Daoy (cell line): ENCODE results near the gene SKIDA1. TPM values are rescaled to one million over a fixed set of nuclear protein-coding genes. Genes with fewer than 3 reads are reported as not detected.
"Not testable (repeated sequence)": the region's sequence is repeated elsewhere in the genome, so short reads cannot be mapped to it uniquely, and the experiment has no call there.

Source experiments
- DNase-seq: peaks from one replicate; pipeline ENCODE4 v3.0.0-alpha.2; 2015; ENCODE audit warnings: low read depth
- total RNA-seq: library from RNA; depleted of rRNA; stranded (reverse); fragments of >200 nt; shearing (Covaris generic); gene quantifications from 2 replicates; pipeline ENCODE4 v1.2.3, GENCODE V29; 2014; rRNA removed

SKIDA1 gene
- 0.29 and 1.3 TPM in 2 replicates for total RNA-seq

GRCh38 chr10:21525367-21526187 lies at the start of gene SKIDA1:
Gene SKIDA1 (minus strand): TSS chr10:21525682. CDS start chr10:21517822, 7,860 bp downstream.
- DNase-seq: peak; percentile 83

DNA sequence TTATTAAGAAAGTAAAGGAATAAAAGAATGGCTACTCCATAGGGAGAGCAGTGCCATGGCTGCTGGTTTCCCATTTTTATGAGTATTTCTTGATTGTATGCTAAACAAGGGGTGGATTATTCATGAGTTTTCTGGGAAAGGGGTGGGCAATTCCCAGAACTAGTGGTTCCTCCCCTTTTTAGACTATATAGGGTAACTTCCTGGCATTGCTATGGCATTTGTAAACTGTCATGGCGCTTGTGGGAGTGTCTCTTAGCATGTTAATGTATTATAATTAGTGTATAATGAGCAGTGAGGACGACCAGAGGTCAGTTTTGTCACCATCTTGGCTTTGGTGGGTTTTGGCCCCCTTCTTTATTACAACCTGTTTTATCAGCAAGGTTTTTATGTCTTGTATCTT lies 49.0 kb upstream of the SKIDA1 start:
- not testable (repeated sequence) for DNase-seq

GRCh38 chr10:21572578-21572977 lies 47.1 kb upstream of the SKIDA1 start:
- no peak for DNase-seq

DNA sequence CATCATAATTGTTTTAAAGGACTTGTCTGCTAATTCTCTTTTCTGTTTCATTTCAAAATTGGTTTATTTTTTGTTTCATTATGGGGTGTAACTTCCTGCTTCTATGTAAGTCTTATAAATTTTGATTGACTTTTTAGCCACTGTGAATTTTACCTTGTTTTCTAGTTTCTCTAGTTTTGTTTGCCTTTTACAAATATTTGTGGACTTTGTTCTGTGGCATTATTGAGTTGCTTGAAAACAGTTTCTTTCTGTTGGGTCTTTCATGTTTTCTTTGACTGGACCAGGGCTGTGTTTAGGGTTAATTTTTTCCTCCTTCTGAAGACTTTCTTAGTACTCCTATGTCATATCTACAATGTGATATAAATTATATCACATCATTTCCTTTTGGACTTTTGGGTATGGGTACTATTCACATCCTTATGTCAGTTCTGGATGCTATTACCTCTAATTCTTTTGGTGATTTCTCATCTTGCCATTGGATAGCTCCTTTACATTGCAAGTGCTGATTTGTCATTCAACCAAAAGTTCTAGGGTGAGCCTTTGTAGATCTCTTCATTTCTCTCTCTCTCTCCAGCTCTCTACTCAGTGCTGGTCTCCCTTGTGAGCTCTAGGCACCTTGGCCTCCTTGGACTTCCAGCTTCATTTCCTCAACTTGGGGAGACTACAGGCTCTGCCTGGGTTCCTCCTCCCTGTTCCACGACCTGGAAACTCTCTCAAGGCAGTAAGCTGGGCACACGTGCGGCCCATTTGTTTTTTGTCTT lies 45.5 kb upstream of the SKIDA1 start:
- DNase-seq: no peak

DNA sequence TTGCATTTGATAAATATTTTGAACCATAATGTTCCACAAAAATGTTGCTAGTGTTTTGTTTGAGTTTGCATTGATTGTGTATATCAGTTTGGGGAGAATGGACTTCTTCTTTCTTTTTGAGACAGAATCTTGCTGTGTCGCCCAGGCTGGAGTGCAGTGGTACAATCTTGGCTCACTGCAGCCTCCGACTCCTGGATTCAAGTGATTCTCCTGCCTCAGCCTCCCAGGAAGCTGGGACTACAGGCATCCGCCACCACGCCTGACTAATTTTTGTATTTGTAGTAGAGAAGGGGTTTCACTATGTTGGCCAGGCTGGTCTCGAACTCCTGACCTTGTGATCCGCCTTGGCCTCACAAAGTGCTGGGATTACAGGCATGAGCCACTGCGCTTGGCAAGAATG lies 33.5 kb upstream of the SKIDA1 start:
- not testable (repeated sequence) for DNase-seq

DNA sequence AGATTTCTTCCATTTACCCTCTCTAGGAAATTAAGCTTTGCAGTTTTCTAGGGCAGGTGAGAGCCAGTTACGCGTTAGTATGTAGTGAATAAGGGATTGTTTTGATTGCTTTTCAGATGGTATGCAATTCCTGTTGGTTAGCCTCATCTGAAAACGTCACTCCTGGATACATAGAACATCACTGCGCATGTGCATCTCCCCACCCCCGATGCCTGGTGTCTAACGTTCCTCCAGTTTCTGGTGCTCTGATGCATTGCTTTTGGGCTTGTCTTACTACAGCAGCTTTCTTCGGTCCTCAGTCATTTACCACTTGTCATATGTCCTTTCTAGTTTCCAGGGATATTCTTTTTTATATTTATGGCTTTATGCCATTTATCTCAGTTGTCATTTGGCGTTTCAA lies 31.0 kb upstream of the SKIDA1 start:
- DNase-seq: no peak

GRCh38 chr10:21552638-21553037 lies 27.2 kb upstream of the SKIDA1 start:
- no peak for DNase-seq

GRCh38 chr10:21547246-21547645 lies 21.8 kb upstream of the SKIDA1 start:
- DNase-seq: no peak

DNA sequence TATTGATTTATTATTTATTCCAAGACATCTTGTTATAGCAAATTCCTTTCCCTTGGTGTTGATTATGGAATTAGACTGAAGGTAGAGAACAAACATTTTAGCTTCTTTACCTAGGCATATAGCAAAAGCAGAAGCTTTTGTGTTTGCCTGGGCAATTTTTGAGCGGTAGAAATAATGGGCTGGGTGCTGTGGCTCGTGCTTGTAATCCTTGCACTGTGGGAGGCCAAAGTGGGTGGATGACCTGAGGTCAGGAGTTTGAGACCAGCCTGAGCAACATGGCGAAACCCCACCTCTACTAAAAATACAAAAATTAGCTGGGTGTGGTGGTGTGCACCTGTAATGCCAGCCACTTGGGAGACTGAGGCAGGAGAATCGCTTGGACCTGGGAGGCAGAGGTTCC lies 15.2 kb upstream of the SKIDA1 start:
- DNase-seq: not testable (repeated sequence)

DNA sequence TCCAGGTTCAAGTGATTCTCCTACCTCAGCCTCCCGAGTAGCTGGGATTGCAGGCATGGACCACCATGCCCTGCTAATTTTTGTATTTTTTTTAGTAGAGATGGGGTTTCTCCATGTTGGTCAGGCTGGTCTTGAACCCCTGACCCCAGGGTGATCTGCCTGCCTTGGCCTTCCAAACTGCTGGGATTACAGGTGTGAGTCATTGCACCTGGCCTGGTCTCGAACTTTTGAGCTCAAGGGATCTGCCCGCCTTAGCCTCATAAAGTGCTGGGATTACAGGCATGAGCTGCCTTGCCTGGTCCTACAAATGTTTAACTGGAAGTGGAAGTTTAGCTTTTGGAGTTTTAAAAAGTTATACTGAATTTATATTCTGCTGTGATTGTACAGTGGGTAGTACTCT lies 11.4 kb upstream of the SKIDA1 start:
- DNase-seq: no peak

GRCh38 chr10:21535976-21536375 lies 10.5 kb upstream of the SKIDA1 start:
- not testable (repeated sequence) for DNase-seq

- DNase-seq: no peak
Measured at GRCh38 chr10:21535494-21535965, 10.0 kb upstream of the SKIDA1 start.

- peak; percentile 39 for DNase-seq
Measured at GRCh38 chr10:21534604-21535493, 9.4 kb upstream of the SKIDA1 start.

DNA sequence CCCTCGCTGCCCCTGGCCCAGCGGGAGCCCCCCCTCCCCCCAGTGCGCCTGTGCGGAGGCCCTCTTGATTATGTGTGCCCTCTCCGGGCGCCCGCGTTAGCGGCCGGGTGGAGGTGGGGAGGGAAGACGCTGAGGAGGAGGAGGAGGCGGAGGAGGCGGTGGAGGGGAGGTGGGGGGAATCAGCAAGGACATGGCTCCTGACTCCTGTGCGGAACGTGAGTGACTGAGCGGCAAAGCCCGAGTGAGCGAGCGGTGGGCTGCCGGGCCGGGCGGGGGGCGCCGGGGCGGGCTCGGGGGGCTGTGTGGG lies 8.8 kb upstream of the SKIDA1 start:
- no peak for DNase-seq

DNA sequence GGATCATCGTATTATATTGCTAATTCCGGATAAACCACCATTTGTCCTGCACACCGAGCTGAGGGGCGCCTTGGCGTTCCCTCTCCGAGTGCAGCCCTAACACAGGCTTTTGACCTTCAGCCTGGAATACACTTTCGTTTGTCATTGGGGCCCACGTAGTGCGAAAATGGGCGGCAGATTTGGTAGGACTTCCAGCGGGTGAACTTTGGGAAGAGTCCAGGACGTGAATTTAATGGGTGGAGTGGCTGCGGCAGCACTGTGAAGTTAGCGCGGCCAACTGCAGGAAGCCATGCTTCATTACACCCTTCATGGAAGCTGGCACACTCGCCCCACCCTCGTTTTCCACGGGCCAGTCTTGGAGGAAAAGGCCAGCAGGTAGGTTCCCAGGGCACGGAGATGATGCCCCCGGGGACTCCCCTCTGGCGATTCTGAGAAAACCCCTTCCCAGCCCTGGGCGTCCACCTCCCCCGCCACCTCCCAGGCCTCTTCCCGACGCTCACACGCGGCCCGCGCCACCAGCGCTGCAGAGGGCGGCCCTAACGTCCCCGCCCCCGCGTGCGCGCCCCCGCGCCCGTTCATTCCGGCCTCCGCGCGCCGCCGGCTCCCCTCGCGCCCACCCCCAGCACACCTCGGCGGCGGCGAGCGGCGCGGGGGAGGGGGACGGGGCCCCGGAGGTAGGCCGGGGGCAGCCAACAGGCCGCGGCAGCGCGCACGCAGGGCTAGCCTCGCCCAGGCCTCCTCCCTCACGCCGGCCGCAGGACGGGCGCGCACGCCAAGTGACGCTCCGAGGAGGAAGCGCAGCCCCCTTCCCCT lies 8.2 kb upstream of the SKIDA1 start, which contains the start of gene MLLT10:
Gene MLLT10 (plus strand): TSS at position 766 of the 813 bp plus-strand sequence. CDS start 413 bp downstream, outside the sequence.
- DNase-seq: peak; percentile 97

GRCh38 chr10:21532694-21533466 lies 7.4 kb upstream of the SKIDA1 start:
- DNase-seq: no peak

DNA sequence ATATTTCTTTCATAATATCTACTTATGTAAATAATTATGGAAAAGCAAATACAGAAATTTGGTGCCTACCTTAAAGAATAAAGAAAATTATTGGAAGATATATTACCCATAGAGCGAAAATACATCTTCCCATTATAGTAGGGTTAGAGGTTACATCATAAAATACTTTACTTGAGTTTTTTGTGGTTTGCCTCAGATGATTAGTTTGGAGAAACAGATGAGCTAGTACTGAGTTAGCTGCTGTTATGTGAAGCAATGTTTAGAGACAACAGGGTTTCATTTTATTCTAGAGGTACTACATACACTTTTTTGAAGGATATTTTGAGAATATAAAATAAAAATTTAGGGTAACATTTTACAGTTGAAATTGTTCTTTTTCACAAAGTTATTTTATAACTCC lies 5.7 kb upstream of the SKIDA1 start:
- no peak for DNase-seq

DNA sequence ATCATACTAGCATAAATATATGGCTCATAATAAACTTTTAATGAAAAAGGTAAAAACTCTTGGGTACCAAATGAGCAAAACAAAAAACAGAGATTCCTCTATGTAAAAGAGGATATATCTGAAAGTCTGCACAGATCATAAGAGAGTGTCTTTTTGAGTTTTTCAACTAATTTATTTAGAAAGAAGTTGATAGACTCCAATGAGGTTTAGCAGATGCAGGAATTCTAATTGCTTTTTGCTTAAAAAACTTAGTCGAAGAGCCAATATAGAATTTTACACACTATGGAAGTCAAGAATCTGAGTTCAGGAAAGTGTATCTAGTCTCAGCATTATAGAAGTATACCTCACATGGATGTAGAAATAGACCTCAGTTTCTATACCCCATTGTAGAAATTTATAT lies 5.2 kb upstream of the SKIDA1 start:
- DNase-seq: no peak

DNA sequence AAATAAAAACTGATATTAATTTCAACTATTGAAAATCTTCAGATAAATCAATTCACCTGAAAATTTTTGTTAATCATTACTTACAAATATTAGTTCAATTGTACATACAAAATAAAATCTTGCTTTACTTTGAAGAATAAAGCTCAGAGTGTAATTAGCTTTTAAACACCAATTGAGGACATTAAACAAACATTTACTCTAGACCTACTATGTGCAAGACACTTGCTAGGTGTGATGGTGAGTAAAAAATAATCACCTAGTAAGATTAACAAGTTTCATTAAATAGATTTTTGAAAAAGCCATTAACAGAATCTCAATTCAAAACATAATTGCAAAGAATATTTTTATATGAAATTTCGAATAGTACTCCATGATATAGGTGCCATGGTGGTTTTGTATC lies 4.7 kb upstream of the SKIDA1 start:
- DNase-seq: no peak
